M059J (cell line): ENCODE results near the gene SLC25A26. TPM values are rescaled to one million over a fixed set of nuclear protein-coding genes. Genes with fewer than 3 reads are reported as not detected.
"Not testable (repeated sequence)": the region's sequence is repeated elsewhere in the genome, so short reads cannot be mapped to it uniquely, and the experiment has no call there.

ENCODE experiments used
- DNase-seq: peaks from one replicate; pipeline ENCODE4 v3.0.0-alpha.2; 2012; ENCODE audit warnings: low read depth
- total RNA-seq: library from RNA; depleted of rRNA; stranded (reverse); fragments of >200 nt; shearing (Covaris generic); gene quantifications from 2 replicates; pipeline ENCODE4 v1.2.3, GENCODE V29; 2014

The SLC25A26 gene
- total RNA-seq, 1 experiment from 2014 or later = 12.6 TPM

GRCh38 chr3:66410976-66411375, 190.2 kb downstream of the SLC25A26 start:
- DNase-seq = no peak

GRCh38 chr3:66411474-66411873, 190.7 kb downstream of the SLC25A26 start:
- DNase-seq = no peak

- DNase-seq = no peak
Observed at GRCh38 chr3:66411961-66412887, 191.4 kb downstream of the SLC25A26 start.

- peak; percentile 78 for DNase-seq
Observed at GRCh38 chr3:66413151-66413751, 192.4 kb downstream of the SLC25A26 start.

GRCh38 chr3:66414846-66415245, 194.0 kb downstream of the SLC25A26 start:
- no peak for DNase-seq

- no peak for DNase-seq
Observed at GRCh38 chr3:66415867-66416428, 195.1 kb downstream of the SLC25A26 start.

- no peak for DNase-seq
Observed at GRCh38 chr3:66416556-66417304, 195.9 kb downstream of the SLC25A26 start.

GRCh38 chr3:66418475-66418931, 197.7 kb downstream of the SLC25A26 start:
- peak; percentile 65 for DNase-seq

GRCh38 chr3:66419036-66419435, 198.2 kb downstream of the SLC25A26 start:
- DNase-seq = no peak

GRCh38 chr3:66421144-66421543, 200.3 kb downstream of the SLC25A26 start:
- DNase-seq = not testable (repeated sequence)

GRCh38 chr3:66421893-66422292, 201.1 kb downstream of the SLC25A26 start:
- DNase-seq = not testable (repeated sequence)

- DNase-seq = peak; percentile 52
Observed at GRCh38 chr3:66423791-66424190, 203.0 kb downstream of the SLC25A26 start.

GRCh38 chr3:66425032-66425431, 204.2 kb downstream of the SLC25A26 start:
- no peak for DNase-seq

GRCh38 chr3:66425576-66426114, 204.8 kb downstream of the SLC25A26 start:
- DNase-seq = no peak

GRCh38 chr3:66426135-66426534, 205.3 kb downstream of the SLC25A26 start:
- no peak for DNase-seq

GRCh38 chr3:66427352-66427751, 206.6 kb downstream of the SLC25A26 start:
- no peak for DNase-seq

GRCh38 chr3:66427951-66428474, 207.2 kb downstream of the SLC25A26 start:
- DNase-seq = no peak
